ENCODE measurements around the gene HSPD1.

DNA sequence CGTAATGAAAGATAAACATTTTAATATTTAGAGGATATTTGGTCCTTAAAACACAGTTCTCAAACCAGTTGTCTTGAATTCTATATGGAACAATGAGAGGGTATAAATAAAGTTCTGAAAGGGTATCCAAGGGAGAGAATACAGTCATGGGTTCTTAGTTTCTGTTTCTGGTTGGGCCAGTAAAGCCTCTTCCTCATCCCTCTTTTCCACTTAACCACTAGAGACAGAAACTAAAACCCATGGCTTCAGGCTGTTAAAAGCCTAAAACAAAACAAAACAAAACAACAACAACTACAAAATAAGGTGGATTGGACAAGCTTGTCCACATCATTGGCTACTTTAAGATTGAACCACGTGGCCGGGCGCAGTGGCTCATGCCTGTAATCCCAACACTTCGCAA, 27.5 kb downstream of the HSPD1 start:
- no peak for TF ChIP-seq POLR2A (IDR thresholded peaks at IDR 0.05)
- TF ChIP-seq, protein P1, sequence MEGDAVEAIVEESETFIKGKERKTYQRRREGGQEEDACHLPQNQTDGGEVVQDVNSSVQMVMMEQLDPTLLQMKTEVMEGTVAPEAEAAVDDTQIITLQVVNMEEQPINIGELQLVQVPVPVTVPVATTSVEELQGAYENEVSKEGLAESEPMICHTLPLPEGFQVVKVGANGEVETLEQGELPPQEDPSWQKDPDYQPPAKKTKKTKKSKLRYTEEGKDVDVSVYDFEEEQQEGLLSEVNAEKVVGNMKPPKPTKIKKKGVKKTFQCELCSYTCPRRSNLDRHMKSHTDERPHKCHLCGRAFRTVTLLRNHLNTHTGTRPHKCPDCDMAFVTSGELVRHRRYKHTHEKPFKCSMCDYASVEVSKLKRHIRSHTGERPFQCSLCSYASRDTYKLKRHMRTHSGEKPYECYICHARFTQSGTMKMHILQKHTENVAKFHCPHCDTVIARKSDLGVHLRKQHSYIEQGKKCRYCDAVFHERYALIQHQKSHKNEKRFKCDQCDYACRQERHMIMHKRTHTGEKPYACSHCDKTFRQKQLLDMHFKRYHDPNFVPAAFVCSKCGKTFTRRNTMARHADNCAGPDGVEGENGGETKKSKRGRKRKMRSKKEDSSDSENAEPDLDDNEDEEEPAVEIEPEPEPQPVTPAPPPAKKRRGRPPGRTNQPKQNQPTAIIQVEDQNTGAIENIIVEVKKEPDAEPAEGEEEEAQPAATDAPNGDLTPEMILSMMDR (IDR thresholded peaks at IDR 0.05 in 4 of 5, conservative IDR thresholded peaks at IDR 0.05 in 1 of 5) = no peak
